ENCODE measurements around the gene RABGEF1.
"Not testable (repeated sequence)": the region's sequence is repeated elsewhere in the genome, so short reads cannot be mapped to it uniquely, and the experiment has no call there.

RABGEF1 gene

DNA sequence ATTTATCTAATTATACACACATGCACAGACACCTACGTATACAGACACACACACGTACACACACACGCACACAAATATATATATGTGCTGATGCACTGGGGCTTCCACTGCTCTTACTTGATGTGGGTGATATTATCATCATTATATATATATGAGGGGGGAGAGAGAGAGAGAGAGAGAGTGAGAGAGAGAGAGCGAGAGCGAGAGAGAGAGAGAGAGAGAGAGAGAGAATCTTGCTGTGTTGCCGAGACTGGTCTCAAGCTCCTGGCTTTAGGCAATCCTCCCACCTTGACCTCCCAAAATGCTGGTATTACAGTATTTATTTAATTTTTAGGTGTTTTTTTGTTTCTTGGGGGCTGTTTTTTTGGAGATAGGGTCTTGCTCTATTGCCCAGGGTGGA lies 3.6 kb upstream of the RABGEF1 start:
- FAIRE-seq: no peak

GRCh38 chr7:66737667-66738066 lies 2.9 kb upstream of the RABGEF1 start:
- FAIRE-seq: no peak

- FAIRE-seq: no peak
Observed at GRCh38 chr7:66739477-66739876, 1.1 kb upstream of the RABGEF1 start.

- no peak for FAIRE-seq
Observed at GRCh38 chr7:66739953-66740301, 606 bp upstream of the RABGEF1 start.

DNA sequence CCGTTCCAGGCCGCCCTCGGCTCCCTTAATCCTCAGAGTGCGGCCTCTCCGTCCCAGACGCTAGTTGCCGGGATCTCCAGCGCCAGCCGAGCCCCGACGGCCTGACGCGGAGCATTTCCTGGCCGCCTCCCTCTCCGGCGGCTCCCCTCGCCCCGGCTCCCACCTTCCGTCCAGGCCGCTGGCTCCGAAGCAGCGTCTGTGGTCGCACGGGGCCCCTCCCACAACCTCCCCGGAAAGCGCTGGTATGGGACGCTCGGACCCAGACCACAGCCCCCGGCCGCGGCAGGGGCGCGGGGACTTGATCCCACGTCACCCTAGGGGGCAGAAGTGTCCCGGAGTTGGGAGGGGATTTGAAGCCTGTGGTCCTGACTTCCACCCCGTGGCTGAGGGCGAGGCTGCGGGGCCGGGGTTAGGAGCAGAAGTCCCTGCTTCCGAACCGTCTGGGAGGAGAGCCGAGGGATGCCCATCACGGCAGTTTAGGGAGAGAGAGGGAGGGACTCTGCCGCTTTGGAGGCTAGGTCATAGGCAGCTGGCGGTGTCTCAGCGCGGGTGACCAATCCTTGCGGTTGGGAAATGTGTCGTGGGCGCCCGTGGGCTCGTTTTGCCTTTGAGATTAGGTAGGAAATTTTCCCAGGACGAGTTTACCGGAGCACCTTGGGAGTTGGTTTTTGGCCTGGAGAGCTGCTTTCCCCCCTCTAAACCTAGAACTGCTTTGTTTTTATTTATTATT lies 612 bp downstream of the RABGEF1 start:
- not testable (repeated sequence) for FAIRE-seq

DNA sequence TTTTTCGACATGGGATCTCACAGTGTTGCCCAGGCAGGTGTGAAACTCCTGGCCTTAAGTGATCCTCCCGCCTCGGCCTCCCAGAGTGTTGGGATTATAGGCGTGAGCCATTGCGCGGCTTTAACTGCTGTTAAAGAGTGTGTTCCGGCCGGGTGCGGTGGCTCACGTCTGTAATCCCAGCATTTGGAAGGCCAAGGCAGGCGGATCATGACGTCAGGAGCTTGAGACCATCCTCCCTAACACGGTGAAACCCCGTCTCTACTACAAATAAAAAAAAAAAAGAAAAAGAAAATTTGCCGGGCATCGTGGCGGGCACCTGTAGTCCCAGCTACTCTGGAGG lies 1.1 kb downstream of the RABGEF1 start:
- no peak for FAIRE-seq

DNA sequence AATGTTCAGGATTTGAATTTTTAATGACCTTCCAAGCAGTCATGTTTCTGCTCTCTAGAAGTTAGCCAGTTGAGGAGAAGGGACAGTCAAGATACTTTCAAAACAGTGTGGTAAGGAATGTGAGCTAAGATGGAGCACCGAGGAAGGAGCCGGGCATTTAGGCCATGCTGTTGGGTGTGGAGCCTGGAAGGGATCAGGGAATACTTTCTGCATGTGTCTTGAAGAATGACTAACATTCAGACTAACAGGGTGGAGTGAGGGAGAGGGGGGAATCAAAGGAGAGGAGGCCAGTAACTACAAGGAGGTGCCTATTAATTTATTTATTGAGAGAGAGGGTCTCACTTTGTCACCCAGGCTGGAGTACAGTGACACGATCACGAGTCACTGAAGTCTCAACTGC lies 1.8 kb downstream of the RABGEF1 start:
- not testable (repeated sequence) for FAIRE-seq

DNA sequence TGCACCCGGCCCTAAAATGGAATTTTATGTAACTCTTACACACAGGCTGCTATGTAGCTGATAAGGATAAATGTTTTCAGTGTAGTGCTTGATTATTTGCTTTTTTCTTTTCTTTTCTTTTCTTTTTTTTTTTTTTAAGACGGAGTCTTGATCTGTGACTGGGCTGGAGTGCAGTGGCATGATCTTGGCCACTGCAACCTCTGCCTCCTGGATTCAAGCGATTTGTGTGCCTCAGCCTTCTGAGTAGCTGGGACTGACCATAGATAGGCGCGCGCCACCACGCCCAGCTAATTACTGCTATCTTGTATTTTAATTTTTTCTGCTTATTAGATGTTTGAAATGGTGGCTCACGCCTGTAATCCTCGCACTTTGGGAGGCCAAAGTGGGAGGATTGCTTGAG lies 3.4 kb downstream of the RABGEF1 start:
- no peak for FAIRE-seq

- FAIRE-seq: no peak
Observed at GRCh38 chr7:66747385-66747784, 6.9 kb downstream of the RABGEF1 start.

GRCh38 chr7:66747881-66748511 lies 7.5 kb downstream of the RABGEF1 start:
- no peak for FAIRE-seq

- no peak for FAIRE-seq
Observed at GRCh38 chr7:66748791-66749190, 8.3 kb downstream of the RABGEF1 start.

DNA sequence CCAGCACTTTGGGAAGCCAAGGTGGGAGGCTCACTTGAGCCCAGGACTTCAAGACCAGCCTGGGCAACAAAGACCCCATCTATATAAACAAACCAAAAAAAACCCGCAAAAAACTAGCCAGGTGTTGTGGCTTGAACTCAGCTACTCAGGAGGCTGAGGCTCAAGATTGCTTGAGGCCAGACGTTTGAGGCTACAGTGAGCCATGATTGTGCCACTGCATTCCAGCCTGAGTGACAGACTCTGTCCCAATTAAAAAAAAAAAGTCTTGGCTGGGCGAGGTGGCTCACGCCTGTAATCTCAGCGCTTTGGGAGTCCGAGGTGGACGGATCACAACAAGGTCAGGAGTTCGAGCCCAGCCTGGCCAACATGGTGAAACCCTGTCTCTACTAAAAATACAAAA lies 11.4 kb downstream of the RABGEF1 start:
- FAIRE-seq: no peak

GRCh38 chr7:66754541-66754940 lies 14.0 kb downstream of the RABGEF1 start:
- FAIRE-seq: no peak

DNA sequence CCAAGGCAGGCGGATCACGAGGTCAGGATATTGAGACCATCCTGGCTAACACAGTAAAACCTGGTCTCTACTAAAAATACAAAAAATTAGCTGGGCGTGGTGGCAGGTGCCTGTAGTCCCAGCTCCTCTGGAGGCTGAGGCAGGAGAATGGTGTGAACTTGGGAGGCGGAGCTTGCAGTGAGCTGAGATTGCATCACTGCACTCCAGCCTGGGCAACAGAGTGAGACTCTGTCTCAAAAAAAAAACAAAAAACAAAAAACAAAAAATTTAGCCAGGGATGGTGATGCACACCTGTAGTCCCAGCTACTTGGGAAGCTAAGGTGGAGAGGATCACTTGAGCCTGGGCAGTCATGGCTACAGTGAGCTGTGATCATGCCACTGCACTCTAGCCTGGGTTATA lies 14.5 kb downstream of the RABGEF1 start:
- not testable (repeated sequence) for FAIRE-seq

DNA sequence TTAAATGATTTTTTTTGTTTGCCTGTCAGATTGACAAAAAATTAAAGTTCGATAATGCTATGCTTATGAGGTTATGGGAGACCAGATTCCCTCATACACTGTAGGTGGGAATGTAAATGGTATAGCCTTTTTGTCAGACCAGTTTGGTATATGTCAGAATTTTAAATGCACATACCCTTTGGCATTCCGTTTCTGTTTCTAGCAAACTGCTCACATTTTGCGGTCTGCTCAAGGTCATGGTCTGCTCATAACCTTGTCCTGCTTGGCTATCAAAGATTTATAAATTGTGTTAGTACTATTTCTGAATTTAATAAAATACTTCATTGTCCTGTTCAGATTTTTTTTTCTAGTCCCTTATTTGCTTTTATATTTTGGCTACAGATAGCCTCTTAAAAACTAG lies 15.7 kb downstream of the RABGEF1 start:
- not testable (repeated sequence) for FAIRE-seq

DNA sequence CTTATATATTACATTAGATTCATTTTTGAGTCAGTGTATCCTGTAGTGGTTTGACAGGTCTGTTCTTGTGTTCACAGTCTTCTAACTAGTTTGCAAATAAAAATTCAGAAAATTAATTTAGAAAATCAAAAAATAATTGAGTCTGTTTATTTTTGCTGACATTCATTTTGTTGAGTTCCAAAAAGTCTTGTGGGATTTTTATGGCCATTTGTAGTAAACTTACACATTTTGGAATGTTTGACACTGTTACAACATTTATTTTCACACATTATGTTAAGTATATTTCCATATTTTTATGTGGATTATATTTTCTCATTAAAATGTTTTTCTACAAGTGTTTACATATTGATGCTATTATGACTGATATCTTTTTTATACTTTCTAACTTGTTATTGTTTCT lies 16.4 kb downstream of the RABGEF1 start:
- FAIRE-seq: no peak

DNA sequence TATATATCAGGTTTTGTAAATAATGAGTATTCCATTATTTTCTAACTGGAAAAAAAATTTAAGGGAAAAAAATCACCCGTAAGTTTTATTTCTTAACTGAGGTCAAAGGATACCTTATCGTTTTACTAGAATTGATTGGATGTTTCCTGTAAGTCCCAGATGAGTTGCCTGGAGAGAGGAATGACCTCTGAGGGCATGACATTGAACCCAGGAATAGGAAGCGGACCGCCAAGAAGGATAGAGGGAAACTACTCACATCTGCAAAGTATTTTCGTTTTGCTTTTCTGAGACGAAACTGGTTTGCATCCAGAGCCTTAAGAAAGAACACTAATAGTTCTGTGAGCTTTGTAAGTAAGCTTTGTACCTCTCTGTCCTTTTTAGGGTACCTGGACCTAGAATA lies 17.4 kb downstream of the RABGEF1 start:
- FAIRE-seq: no peak

- no peak for FAIRE-seq
Observed at GRCh38 chr7:66758950-66759628, 18.6 kb downstream of the RABGEF1 start.

DNA sequence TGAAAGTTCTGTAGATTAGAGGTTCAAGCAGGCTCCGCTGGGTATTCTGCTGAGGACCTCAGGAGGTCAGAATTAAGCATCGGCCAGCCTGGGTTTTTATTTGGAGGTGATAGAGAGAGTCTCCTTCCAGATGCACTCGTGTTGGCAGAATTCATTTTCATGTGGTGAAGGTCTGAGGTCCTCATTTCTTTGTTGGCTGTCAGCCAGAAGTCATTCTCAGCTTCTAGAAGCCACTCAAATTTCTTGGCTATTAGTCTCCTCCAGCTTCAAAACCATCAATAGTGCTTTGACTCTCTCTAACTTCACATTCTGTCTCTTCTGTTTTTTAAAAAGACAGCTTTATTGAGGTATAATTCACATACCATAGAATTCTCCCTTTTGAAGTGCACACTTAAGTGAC lies 22.6 kb downstream of the RABGEF1 start:
- FAIRE-seq: not testable (repeated sequence)

DNA sequence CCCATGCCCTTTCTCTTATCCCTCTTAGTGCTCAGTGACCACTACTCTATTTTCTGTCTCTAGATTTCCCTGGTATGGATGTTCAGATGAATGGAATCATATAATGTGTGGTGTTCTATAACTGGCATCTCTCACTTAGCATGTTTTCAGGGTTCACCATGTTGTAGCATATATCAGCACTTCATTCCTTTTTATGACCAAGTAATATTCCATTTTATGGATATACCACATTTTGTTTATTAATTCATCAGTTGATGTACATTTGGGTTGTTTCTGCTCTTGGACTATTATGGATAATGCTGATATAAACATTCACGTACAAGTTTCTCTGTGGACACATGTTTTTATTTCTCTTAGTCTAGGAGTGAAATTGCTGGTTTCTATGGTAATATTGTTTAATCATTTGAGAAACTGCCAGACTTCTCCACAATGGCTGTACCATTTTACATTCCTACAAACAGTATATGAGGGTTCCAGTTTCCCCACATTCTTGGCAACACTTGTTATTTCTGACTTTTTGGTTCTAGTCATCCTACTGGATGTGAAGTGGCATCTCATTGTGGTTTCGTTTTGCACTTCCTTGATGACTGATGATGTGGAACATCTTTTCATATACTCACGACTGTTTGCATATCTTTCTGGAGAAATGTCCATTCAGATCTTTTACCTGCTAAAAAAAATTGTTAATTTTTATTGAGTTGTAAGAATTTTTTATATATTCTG lies 23.3 kb downstream of the RABGEF1 start:
- FAIRE-seq: not testable (repeated sequence)

DNA sequence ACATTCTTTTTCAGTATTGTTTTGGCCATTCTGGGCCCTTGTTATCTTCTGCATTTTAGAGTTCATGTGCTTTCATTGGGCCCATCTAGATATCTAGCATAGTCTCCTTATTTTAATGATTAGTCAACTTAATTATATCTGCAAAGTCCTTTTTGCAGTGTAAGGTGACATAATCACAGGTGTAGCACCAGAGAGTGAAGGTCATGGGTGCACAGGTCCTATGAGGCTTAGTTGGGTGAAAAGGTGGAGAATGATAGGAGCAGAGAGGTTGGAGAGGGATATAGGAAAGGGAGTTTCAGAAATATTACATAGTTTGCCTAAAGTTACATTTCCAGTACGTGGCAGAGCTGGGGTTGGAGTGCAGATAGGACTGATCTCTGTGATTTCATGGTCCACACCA lies 24.4 kb downstream of the RABGEF1 start:
- not testable (repeated sequence) for FAIRE-seq

DNA sequence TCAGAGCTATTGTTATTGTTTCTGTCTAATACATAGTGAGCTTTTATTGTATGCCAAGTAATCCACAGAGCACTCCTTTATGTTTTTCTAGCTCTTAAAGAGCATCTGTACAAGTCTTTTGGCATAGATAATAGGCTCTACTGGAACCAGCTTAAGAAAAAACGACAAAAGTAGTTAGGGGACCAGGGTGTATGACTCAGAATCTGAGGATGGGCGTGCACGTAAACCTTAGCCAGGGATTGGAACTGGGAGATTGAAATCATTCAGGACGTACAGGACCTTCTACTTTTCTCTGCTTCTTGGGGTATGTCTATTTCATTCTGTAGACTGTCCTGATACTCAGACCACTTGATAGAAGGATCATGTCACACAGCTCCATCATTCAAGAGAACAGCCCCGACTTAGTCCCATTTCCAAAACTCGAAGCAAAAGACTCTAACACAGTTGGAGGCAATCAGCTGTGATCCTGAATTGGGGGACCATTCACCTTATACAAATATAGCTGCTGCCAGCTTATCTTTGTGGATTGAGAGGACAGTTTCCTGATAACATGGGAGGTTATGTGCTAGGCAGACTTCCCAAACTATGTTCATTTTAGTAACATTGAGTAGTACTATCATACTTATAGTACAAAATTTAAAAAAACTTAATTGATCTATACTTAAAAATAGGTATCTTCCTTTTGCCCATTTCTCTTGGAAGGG lies 24.9 kb downstream of the RABGEF1 start:
- FAIRE-seq: not testable (repeated sequence)

DNA sequence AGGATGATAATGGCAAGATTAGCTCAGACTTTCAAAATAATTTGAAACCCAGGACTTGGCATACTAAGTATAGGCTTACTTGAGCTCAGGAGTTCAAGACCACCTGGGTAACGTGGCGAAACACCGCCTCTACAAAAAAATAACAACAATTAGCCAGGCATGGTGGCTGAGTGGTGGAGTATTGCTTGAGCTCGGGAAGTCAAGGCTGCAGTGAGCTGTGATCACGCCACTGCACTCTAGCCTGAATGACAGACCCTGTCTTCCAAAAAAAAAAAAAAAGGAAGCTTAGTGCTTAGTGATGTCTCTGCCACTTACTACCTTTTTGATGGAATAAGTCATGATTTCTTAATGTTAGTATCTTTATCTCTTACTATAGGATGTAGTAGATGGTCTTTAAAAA lies 25.5 kb downstream of the RABGEF1 start:
- FAIRE-seq: no peak
